Prostate gland (tissue), 2 donors: ENCODE results near the gene SSTR1.

Experiments used
- CTCF ChIP-seq, 4 experiments: fragments of 200-600 bp in 2 of 4; fragments of 450-650 bp in 2 of 4; sonication (generic) in 2 of 4; IDR thresholded peaks; 1 replicate in 3 of 4; 2 replicates in 1 of 4; pipeline ENCODE4 v1.5.1; 2016 to 2019; ENCODE audit warnings: antibody characterized with exemption in 4 of 4, mild to moderate bottlenecking in 2 of 4, moderate library complexity in 2 of 4
- POLR2AphosphoS5 ChIP-seq: sonication (generic); formaldehyde crosslinking; IDR thresholded peaks from one replicate; pipeline ENCODE4 v1.6.1; 2017; ENCODE audit warnings: antibody characterized with exemption

DNA sequence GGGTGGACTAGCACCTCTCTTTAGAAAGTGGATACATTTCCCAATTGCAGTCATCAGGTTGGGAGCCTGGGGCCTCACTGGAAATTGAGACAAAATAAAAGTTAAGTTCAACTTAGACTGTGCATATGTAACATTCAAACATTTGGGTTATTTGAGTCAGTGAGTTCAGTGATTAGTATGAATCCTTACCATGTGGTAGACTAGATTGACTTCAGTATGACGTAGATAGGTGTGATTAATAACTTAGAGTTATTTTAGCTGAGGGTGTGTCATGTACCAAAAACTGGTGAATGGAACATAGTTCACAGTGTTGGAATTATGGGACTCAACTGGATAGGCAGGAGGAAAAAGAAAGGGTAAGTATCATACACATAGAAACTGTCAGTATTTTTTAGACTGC lies 8.0 kb upstream of the SSTR1 start:
- TF ChIP-seq CTCF (IDR thresholded peaks at IDR 0.05) (no peak), POLR2AphosphoS5 (no peak)
